ENCODE measurements around the gene FAM171A1. TPM values are rescaled to one million over a fixed set of nuclear protein-coding genes. Genes with fewer than 3 reads are reported as not detected.

The FAM171A1 gene
- total and polyA plus RNA-seq, 2 donors (not counting 1 experiment from before 2014, with no cell fraction given), result 0.09 TPM; not detected in 1

- Histone ChIP-seq H3K9me3 (ENCODE audit: control extremely low read depth in 1 of 3, control insufficient read depth in 2 of 3, insufficient read depth in 1 of 3, low read length in 2 of 3) (peaks cover 0 to 24% (median 4%) of the 10 kb centered on the region in 3 donors), H3K4me3 (ENCODE audit: control extremely low read depth in 1 of 5, extremely low read depth in 1 of 5, insufficient read depth in 1 of 5, low read depth in 2 of 5, low read length in 4 of 5) (no peak overlapping the region), H3K27me3 (replicated peaks in 1 of 4; ENCODE audit: control extremely low read depth in 1 of 4, control insufficient read depth in 3 of 4, insufficient read depth in 4 of 4, low read length in 3 of 4) (peaks cover 0 to 2% (median 0%) of the 10 kb centered on the region in 4 experiments), H3K4me2 (replicated peaks; ENCODE audit: low read depth, low read length, poor library complexity, severe bottlenecking) (no peak overlapping the region), H3K36me3 (replicated peaks in 1 of 2; ENCODE audit: control extremely low read depth in 1 of 2, control insufficient read depth in 1 of 2, extremely low read depth in 1 of 2, insufficient read depth in 2 of 2, low read length in 1 of 2) (no peaks in the 10 kb centered on the region), H3K4me1 (ENCODE audit: control insufficient read depth in 2 of 2, insufficient read depth in 2 of 2, low read length in 2 of 2) (no peaks in the 10 kb centered on the region), H3K27ac (ENCODE audit: low read length in 2 of 2) (no peak overlapping the region), H3K9ac (ENCODE audit: low read length) (no peak overlapping the region), H4K20me1 (ENCODE audit: control insufficient read depth, insufficient read depth, low read length, poor library complexity, severe bottlenecking) (no peaks in the 10 kb centered on the region), H3K79me2 (ENCODE audit: control insufficient read depth, insufficient read depth, low read length) (no peaks in the 10 kb centered on the region), H2AFZ (ENCODE audit: insufficient read depth, low read depth, low read length, poor library complexity, severe bottlenecking) (no peak overlapping the region)
- ChIA-PET CTCF (no interaction called here), POLR2A (no interaction called here)
- ATAC-seq (ENCODE audit: low read depth) (no peak), DNase-seq (no peak)
- Mint-ChIP-seq H3K27ac (no peak overlapping the region), H3K4me3 (no peak overlapping the region), H3K9me3 (ENCODE audit: insufficient read depth) (no peaks in the 10 kb centered on the region), H3K27me3 (peaks cover 25% of the 10 kb centered on the region), H3K4me1 (no peaks in the 10 kb centered on the region)
- intact Hi-C loops (cut with micrococcal nuclease), result no loop called here
- no peak for TF ChIP-seq CTCF (IDR thresholded peaks at IDR 0.05)
- TF ChIP-seq EZH2 (IDR thresholded peaks at IDR 0.05; ENCODE audit: borderline replicate concordance, insufficient read depth, low read depth, low read length, poor library complexity, severe bottlenecking), result no peak
- WGBS (ENCODE audit: insufficient coverage), result 96% methylated on average over 2 of the region's 8 CpGs
Measured at GRCh38 chr10:15228426-15228825, 142.7 kb downstream of the FAM171A1 start.

- no peak overlapping the region for H2AFZ ChIP-seq (ENCODE audit: insufficient read depth, low read depth, low read length, poor library complexity, severe bottlenecking)
- Mint-ChIP-seq H3K4me1 (no peaks in the 10 kb centered on the region), H3K27me3 (peaks cover 25% of the 10 kb centered on the region), H3K27ac (no peak overlapping the region), H3K4me3 (no peak overlapping the region), H3K9me3 (ENCODE audit: insufficient read depth) (no peaks in the 10 kb centered on the region)
- ChIA-PET POLR2A (no interaction called here), CTCF (no interaction called here)
- H4K20me1 ChIP-seq (ENCODE audit: control insufficient read depth, insufficient read depth, low read length, poor library complexity, severe bottlenecking), result no peaks in the 10 kb centered on the region
- 80% methylated on average over 1 of the region's 5 CpGs for WGBS (ENCODE audit: insufficient coverage)
- no peak overlapping the region for H3K4me2 ChIP-seq (replicated peaks; ENCODE audit: low read depth, low read length, poor library complexity, severe bottlenecking)
- H3K79me2 ChIP-seq (ENCODE audit: control insufficient read depth, insufficient read depth, low read length), result no peaks in the 10 kb centered on the region
- intact Hi-C loops (cut with micrococcal nuclease), result no loop called here
- no peak for ATAC-seq (ENCODE audit: low read depth)
- no peaks in the 10 kb centered on the region for H3K4me1 ChIP-seq (ENCODE audit: control insufficient read depth in 2 of 2, insufficient read depth in 2 of 2, low read length in 2 of 2)
- H3K9me3 ChIP-seq (ENCODE audit: control extremely low read depth in 1 of 3, control insufficient read depth in 2 of 3, insufficient read depth in 1 of 3, low read length in 2 of 3), result peaks cover 0 to 25% (median 4%) of the 10 kb centered on the region in 3 donors
- no peaks in the 10 kb centered on the region for H3K36me3 ChIP-seq (replicated peaks in 1 of 2; ENCODE audit: control extremely low read depth in 1 of 2, control insufficient read depth in 1 of 2, extremely low read depth in 1 of 2, insufficient read depth in 2 of 2, low read length in 1 of 2)
- no peak for DNase-seq
- TF ChIP-seq EZH2 (IDR thresholded peaks at IDR 0.05; ENCODE audit: borderline replicate concordance, insufficient read depth, low read depth, low read length, poor library complexity, severe bottlenecking) (no peak), CTCF (IDR thresholded peaks at IDR 0.05) (no peak)
- no peak overlapping the region for H3K27ac ChIP-seq (ENCODE audit: low read length in 2 of 2)
- H3K4me3 ChIP-seq (ENCODE audit: control extremely low read depth in 1 of 5, extremely low read depth in 1 of 5, insufficient read depth in 1 of 5, low read depth in 2 of 5, low read length in 4 of 5), result no peak overlapping the region
- no peak overlapping the region for H3K9ac ChIP-seq (ENCODE audit: low read length)
- H3K27me3 ChIP-seq (replicated peaks in 1 of 4; ENCODE audit: control extremely low read depth in 1 of 4, control insufficient read depth in 3 of 4, insufficient read depth in 4 of 4, low read length in 3 of 4), result peaks cover 0 to 2% (median 0%) of the 10 kb centered on the region in 4 experiments
Measured at GRCh38 chr10:15227611-15228372, 143.3 kb downstream of the FAM171A1 start.
